ENCODE results near the gene SLC25A19.

SLC25A19 gene

DNA sequence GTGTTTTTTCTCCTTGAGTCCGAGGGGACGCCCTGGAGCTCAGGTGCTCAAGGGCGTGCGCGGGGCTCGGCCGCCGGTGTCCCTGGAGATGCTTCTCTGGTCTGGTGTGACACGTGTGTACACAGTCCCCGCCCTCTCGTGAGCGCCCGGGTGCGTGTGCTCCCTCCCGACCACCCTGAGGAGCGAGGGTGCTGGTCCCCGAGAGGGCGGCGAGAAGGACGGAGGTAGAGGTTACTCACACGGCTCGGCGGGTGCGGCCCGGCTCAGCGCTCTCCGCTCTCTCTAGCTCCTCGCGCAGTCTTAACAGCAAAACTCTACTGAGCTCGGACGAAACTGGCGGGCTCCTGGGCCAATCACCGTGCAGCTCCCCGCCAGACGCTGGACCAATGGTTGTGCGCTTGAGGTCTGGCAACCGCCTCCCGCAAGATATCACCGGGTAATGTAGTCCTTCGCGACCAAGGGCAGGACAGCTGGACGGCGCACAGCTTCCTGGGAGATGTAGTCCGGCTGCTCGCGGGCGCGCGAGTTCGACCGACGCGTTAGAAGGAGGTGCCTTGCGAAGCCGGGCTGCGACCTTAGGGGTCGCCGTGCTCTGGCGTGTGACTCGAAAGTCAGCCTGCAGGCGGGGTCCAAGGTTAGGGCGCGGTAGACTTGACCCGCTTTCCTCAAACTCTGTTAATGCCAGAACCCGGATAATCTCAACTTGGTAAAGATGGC lies at the start of gene SLC25A19:
SLC25A19 (minus strand) TSS at position 319 of the 717 bp plus-strand sequence. CDS start 2,669 bp downstream, outside the sequence.
- peak; percentile 98 for DNase-seq

- DNase-seq, result peak; percentile 31
These were observed 49.1 kb upstream of the SLC25A19 start for GRCh38 chr17:75338335-75338734.

DNA sequence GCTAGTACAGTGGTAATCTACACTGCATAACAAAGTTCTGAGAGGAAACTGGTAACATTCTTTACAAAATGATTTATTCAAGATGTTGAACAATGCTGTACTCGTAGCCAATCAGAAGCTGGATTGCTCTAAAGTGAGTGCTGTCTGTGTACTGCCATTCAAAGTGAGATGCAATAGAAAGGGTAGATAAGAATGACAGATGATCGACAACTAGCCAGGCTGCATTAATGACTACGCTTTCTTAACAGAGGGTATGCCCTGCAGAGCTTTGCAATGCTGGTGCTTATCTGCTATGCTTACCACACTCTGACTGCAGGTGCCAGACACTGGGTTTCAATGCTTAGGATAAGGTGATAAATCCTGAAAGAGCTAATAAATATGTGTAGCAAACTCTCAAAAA lies 46.1 kb upstream of the SLC25A19 start:
- DNase-seq, result no peak

- DNase-seq, result no peak
These were observed 45.5 kb upstream of the SLC25A19 start for GRCh38 chr17:75334723-75335122.

DNA sequence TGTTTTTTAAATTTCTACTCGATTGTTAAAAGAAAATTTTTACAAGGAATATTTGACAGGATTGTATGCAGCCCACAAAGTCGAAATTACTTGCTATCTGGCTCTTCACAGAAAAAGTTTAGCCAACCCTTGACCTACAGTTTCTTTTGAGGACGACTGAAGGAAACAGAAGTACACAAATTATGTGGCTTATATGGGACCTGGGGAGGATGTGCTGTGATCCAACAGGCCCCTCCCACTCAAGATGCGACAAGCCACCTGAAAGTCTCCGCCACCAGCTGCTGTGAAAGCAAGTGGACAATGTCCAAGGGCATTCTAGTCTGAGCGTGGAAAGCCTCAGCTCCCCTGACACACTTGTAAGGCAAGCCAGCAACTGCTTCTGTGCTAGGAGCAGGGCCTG lies 42.4 kb upstream of the SLC25A19 start:
- DNase-seq, result no peak

DNA sequence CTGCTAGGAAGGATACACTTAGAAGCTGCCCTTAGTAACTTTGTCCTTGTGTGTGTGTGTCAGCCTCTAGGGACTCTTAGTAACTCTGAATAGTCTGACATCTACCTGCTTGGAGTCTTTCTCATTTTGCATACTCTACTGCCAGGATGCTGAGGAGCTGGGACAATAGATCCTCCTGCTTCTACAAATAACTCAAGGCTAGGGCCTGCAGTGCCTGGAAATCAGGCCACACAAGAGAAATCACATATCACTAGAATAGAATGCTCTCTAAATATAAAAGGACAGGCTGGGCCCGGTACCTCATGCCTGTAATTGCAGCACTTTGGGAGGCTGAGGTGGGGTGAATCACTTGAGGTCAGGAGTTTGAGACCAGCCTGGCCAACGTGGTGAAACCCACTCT lies 38.5 kb upstream of the SLC25A19 start:
- no peak for DNase-seq

DNA sequence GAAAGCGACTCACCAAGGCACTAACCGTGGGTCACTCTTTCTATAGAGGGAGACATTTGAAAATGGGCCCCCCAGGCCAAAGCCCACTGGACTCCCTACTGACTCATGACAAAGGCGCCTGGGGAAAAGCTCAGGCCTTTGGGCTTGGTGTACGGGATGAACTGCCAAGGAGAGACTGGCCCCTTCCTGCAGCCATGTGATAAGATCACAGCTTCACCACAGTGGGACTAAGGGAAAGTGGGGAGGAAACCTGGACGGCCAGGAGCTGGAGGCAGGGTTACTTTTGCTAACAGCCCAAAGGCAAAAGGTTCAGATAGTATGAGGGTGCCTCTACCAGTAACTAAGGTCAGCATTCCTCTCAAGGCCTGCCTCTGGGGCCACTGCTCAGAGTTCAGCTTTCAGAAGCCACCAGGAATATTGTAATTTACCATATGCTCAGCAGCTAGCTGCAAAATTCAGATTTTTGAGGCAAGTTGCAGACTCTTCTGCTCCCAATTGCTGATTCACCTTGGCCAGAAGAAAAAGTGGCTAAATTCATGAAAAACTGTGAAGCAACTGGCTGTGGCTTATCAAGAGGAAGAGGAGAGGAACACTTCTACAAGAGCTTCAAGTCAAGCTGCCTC lies 37.1 kb upstream of the SLC25A19 start:
- no peak for DNase-seq

GRCh38 chr17:75325827-75326225 lies 36.6 kb upstream of the SLC25A19 start:
- DNase-seq, result no peak

DNA sequence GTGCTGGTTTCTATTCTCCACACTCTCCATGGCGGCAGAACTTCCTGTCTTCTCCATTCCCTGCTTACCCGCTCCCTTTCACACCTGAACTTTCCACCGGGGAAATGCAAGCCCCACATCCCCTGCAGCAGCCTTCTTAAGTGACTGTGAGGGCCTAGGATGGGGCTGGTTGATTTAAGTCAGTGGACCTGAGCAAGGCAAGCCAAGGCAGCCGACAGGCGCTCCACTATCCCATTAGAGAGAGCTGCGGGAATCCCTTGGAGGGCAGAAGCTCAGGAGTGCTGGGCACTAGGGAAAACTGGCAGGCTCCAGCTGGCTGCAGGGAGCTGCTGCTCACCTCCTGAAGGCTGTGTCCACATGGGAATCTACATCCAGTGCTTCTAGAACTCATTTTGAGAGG lies 36.1 kb upstream of the SLC25A19 start:
- DNase-seq, result no peak

DNA sequence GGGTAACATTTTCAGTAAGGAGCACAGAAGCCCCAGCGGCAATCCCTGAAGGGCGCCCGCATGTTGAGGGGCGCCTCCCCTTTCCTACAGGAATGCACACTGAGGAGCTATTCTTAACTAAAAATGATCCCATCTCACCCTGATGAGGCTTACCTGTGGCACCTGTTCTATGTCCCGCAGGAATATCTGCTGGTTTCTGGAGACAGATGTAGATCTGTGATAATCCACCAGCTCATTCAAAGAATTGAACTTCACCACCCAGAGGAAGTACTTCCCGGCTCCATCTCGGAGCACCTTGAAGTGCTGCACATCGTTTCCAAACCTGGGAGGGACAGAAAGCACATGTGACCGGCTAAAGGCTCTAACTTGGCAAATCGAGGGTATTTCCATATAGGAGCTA lies 32.3 kb upstream of the SLC25A19 start:
- DNase-seq, result no peak

GRCh38 chr17:75319904-75320691 lies 30.9 kb upstream of the SLC25A19 start:
- DNase-seq, result no peak

GRCh38 chr17:75318615-75319222 lies 29.5 kb upstream of the SLC25A19 start:
- no peak for DNase-seq

- DNase-seq, result no peak
These were observed 29.0 kb upstream of the SLC25A19 start for GRCh38 chr17:75318211-75318610.

- DNase-seq, result no peak
These were observed 28.4 kb upstream of the SLC25A19 start for GRCh38 chr17:75317671-75318070.

- DNase-seq, result no peak
These were observed 27.0 kb upstream of the SLC25A19 start for GRCh38 chr17:75316253-75316652.

- DNase-seq, result no peak
These were observed 26.5 kb upstream of the SLC25A19 start for GRCh38 chr17:75315541-75316243.

GRCh38 chr17:75313941-75314551 lies 24.8 kb upstream of the SLC25A19 start:
- no peak for DNase-seq

DNA sequence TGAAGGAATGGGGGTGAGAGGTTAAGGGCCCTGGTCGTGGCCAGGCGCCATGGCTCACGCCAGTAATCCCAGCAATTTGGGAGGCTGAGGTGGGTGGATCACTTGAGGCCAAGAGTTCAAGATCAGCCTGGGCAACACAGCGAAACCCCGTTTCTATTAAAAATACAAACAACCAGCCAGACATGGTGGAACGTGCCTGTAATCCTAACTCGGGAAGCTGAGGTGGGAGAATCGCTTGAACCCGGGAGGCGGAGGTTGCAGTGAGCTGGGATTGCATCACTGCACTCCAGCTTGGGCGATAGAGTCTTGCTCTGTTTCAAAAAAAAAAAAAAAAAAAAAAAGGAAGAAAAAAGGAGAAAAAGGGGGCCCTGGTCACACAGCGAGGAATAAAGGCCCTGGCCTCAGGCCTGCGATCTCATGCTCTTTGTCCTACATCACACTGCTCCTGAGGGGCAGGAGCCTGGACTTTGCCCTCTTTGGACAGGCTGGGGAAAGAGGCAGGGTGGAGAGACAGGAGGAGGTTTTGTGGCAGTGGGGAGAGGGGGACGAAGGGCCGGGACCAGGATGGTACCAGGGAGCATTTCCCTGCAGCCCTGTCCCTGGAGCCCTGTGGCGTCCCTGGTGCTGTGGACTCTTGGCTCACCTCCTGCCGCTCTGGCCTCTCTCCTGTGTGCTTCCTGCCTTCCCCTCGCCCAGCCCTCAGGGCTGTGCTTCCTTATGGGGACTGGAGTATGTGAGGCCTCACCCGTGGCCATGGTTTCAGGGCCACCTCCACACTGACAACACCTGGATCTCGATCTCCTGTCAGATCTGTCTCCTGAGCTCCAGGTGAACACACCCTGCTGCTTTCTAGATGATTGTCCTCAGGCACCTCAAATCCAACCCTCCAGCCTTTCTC lies 19.7 kb upstream of the SLC25A19 start:
- DNase-seq, result no peak

DNA sequence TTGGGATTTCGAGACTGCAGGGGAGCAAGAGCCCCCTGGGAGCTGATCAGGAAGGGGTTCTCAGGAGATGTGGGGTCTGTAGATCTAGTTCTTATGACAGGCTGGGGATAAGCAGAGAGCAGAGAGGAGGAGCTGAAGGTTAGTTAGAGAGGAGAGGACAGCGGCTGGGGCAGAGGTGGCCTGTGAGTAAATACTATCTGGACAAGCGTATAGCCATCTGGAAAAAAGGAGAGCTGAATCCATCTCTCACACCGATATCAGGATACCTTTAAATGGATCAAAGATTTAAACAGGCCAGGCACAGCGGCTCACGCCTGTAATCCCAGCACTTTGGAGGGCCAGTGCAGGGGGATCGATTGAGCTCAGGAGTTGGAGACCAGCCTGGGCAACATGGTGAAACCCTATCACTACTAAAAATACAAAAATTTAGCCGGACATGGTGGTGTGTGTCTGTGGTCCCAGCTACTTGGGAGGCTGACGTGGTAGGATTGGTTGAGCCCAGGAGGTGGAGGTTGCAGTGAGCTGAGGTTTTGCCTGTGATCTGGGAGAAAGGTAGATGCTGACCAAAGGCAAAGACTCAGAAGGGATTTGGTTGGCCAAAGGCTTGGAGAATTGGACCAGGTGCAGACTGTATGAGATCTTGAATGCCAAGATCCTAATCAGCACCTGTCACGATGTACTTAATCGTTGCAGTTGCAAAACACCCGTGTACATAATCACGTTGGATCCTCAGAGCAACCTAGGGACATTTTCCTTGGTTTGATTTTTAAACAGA lies 18.9 kb upstream of the SLC25A19 start:
- no peak for DNase-seq

DNA sequence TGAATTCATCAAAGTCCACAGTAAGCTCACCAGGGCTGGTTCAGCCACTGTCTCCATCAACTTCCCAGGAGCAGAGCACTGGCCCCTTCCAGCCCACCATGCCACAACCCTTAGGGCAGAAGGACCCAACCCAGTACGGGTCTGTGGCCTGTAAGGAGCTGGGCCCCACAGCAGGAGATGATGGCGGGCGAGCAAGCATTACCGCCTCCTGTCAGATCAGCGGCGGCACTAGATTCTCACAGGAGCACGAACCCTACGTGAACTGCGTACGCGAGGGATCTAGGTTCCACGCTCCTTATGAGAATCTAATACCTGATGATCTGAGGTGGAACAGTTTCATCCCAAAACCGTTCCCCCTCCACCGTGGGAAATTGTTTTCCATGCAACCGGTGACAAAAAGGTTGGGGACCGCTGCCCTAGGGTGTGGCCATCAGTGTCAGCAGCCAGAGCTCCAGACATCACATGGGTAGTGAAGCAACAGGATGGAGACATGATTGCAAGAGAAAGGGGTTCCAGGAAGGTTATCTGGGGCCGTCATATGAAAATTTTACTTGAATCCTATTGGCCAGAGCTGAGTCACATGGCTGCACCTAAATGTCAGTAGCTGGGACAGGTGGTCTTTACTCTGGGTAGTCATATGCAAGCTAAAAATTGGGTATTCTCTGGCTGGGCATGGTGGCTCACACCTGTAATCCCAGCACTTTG lies 12.4 kb upstream of the SLC25A19 start:
- no peak for DNase-seq

Measured in CD4-positive, alpha-beta T cell treated with Interleukin-21 for 1 hour (primary cell).